HK-2 (cell line): ENCODE data around the gene ZFAND4.
"Not testable (repeated sequence)": the region's sequence is repeated elsewhere in the genome, so short reads cannot be mapped to it uniquely, and the experiment has no call there.

Source experiments
- DNase-seq: peaks from one replicate; pipeline ENCODE4 v3.0.0-alpha.2; 2018; ENCODE audit not compliant: unreplicated experiment

The ZFAND4 gene

DNA sequence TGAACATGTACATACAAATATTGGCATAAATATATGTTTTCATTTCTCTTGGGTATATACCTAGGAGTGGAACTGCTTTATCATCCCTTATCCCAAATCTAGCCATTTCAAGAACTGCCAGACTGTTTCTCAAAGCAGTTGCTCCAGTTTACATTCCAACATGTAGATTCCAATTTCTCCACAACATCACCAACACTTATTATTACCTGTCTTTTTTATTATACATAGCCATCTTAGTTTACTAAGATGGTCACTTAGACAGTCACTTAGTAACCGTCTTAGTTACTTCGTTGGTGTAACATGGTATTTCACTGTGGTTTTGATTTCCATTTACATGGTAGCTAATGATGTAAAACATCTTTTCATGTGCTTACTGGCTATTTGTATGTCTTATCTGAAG is 82.7 kb downstream of the ZFAND4 start:
- no peak for DNase-seq

DNA sequence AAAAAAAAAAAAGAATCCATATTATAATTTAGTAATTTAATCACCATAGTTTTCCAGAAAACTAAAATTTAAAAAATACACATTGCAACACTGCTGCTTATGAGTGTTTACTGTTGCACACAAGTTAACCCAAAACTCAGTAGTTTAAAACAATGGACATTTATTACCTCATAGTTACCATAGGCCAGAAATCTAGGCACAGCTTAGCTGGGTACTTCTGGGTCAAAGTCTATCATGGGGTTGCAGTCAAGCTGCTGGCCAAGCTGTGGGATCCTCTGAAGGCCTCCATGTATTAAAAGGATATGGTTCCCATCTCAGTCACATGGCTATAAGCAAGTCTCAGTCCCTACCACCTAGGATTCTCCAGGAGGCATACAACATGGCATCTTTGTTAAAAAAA is 83.6 kb downstream of the ZFAND4 start:
- DNase-seq, result no peak

DNA sequence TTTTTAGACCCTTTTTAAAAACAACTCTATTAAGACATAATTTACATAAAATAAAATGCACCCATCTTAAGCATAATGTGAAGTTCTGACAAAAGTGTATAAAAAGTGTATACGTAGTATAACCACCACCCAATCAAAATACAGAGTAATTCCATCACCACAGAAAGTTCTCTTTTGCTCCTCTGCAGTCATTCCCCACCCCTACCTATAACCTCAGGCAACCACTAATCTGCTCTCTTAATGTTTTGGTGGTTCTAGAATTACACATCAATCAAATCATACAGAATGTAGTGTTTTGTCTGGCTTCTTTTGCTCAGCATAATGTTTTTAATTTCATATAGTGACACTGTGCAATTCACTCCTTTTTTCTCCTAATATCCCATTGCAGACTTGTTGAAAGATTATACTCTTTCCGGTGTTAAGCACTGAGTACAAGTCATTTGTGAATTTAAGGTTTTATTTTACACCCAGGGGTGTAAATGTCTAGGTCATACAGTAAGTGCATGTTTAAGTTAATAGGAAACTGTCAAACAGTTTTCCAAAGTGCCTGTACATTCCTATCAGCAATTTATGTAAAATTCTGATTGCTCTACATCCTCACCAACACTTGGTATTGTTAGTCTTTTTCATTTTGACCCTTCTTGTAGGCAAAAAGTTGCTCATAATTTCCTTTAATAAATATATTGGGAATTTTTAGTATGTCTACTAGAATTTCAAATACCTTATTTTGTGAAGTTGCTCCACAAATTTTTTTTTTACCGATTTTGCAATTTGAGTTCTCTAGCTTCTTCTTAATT is 86.3 kb downstream of the ZFAND4 start:
- no peak for DNase-seq

DNA sequence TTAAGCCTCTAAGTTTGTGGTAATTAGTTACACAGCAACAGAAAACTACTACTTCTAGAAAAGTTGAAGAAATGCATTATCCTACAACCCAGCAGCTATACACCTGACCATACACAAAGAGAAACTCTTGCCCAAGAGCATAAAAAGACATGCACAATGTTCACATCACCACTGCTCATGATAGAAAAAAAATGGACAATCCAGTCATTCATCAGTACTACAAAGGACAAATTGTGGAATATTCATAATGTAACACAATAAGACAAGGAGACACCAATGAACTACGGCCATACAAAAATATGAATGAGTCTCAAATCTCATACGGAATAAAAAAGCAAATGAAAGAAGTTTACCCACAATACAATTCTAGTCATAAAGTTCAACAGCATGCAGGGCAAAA is 87.4 kb downstream of the ZFAND4 start:
- no peak for DNase-seq

- DNase-seq, result no peak
These were observed 90.2 kb downstream of the ZFAND4 start for GRCh38 chr10:45582386-45582781.

DNA sequence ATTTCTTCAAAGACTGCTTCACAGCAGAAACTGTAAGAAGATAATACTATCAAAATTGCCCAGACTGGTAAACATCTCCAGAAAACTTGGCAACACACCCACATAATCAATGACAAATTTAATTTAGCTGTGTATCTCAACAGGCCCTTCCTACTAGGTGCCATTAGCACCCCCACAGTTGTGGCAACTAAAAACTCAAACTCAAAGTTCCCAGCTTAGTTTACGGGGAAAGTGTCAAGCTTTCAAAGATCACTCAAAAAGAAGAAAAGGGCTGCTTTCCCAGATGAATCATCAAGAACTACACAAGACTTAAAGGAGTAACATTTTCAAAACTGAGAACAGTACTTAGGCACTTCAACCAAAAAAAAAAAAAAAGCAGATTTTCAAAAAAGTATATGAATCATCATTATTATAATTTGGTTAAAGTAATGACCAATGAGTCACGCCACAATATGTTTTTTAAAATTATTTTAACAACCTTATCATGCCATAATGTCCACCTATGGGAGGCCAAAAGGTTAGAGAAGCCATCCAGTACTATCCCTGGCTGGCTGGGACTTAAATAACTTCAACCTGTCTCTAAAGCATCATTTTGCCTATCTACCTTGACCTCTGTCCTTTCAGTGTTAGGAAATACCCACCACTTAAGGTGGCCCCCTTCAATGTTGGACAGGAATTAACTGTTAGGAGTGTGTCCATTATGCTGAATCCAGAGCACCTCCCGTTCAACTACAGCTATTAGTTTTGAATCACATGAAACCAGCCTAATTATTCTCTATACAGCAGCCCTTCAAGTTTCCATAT is 90.8 kb downstream of the ZFAND4 start:
- DNase-seq, result no peak

DNA sequence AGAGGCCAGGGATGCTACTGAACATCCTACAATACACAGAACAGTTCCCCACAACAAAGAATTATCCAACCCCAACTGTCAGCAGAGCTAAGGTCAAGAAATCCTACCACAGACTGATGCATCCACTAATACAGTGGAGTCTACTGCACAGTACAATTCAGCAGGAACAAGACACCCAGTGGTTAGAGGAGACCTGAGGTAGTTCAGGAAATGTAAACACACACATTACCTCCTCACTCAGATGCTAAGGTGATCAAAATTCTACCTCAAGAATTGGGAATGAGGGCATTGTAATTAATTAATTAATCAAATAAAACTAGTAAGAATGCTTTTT is 91.4 kb downstream of the ZFAND4 start:
- no peak for DNase-seq

DNA sequence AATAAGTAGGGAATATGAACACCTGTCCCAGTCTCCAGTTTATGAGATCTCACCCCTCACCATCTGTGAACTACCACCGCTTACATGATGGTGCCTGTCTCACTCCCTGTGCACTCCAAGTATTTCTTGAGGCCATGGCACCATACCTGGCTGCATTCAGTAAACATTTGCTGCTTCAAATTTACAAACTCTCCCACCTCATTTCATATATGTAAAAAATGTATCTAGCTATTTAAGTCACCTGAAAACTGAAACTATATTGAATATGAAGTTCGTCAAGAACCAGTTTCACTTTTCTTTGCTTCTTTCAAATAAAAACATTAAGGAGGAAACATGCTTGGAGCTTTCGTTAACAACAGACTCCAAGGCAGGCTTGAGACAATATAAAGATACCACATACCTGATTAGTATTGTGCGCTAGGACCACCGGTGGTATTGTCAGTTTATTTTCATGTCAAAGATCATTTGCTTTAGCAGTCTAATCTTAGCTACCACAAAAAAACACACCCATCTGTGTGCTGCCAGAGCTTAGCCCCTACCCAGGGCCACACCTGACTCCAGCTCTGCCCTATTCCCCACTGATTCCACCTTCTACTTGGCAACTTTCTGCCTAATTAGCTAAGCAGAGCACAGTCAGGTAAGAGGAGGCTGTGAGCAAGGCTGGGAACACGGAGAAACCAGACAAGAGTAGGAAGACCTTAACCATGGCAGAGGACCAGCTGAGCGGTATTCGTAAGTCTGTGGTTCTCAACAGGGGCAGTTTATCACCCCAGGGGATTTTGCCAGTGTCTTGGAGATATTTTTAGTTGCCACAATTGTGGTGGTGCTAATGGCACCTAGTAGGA is 92.0 kb downstream of the ZFAND4 start:
- DNase-seq, result no peak

DNA sequence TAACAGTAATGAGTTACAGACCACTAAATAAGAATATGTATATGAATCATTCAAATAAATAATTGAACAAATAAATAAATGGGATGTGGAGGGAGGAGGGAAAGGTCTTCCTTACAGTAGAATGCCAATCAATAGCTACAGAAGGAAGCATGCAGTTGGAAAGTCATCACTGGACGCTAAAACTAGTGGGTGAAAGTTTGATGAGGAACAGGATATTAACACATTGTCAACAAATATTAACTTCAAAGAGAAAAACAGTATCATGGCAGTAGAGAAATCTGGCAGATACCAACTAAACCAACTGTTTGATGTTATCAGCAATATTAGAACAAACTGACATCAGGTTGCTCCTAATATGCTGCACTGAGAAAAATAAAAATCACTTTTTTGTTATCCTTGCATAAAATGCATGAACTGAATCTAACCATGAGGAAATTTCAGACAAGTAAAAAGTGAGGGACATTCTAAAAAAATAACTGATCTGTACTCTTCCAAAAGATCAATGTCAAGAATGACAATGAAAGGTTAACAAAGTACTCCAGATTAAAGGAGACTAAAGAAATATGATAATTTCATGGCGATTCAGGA is 94.1 kb downstream of the ZFAND4 start:
- DNase-seq, result no peak

- no peak for DNase-seq
These were observed 96.5 kb downstream of the ZFAND4 start for GRCh38 chr10:45575966-45576597.

GRCh38 chr10:45575032-45575761 is 97.4 kb downstream of the ZFAND4 start:
- DNase-seq, result not testable (repeated sequence)

DNA sequence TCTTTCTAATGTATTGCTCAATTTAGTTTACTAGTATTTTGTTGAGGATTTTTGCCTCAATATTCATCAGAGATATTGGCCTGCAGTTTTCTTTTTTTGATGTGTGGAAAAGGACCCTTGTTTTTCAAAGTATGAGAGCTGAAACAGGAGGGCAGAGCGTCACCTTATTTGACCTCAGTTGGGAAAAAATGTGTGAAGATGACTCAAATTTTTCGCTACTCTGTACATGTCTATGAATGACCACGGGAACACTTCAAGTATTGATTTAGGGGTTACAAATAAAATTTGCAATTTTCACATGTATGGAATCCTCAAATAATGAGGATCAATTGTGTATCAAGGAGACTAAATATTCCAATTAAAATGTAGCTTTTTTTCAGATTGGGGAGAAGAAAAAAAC is 103.1 kb downstream of the ZFAND4 start:
- DNase-seq, result no peak

- DNase-seq, result no peak
These were observed 106.2 kb downstream of the ZFAND4 start for GRCh38 chr10:45566415-45566814.
